HepG2 (cell line): ENCODE measurements around the gene SLC50A1. TPM values are rescaled to one million over a fixed set of nuclear protein-coding genes. Genes with fewer than 3 reads are reported as not detected.
A peak's percentile ranks its signal among the peaks of the same experiment; 100 is the strongest.

Experiments used
- CBX2 ChIP-seq, 2 experiments: fragments of 200-600 bp in 1 of 2; sonication (generic); formaldehyde crosslinking in 1 of 2; IDR thresholded peaks; 2 replicates each; pipeline versions ENCODE4 v1.7.0 to v1.8.1; 2018 to 2022; ENCODE audit warnings: low read depth in 2 of 2, low read length in 1 of 2, mild to moderate bottlenecking in 1 of 2, missing genetic modification reagents in 1 of 2
- ELF4 ChIP-seq: sonication (generic); formaldehyde crosslinking; IDR thresholded peaks from 2 replicates; pipeline ENCODE4 v1.5.0; 2020; ENCODE audit warnings: missing genetic modification reagents, mild to moderate bottlenecking, moderate library complexity, borderline replicate concordance
- KLF16 ChIP-seq, 2 experiments: sonication (generic) in 1 of 2; formaldehyde crosslinking in 1 of 2; IDR thresholded peaks; 2 replicates each; pipeline versions ENCODE4 v1.6.1 to v1.8.0; 2016 to 2023; ENCODE audit warnings: missing genetic modification reagents in 2 of 2, missing compliant biosample characterization in 1 of 2
- SIN3A ChIP-seq: IDR thresholded peaks from 2 replicates; pipeline ENCODE4 v1.6.1; 2011; ENCODE audit warnings: low read depth, mild to moderate bottlenecking, control low read depth, low read length, borderline replicate concordance
- SIX1 ChIP-seq: sonication (generic); formaldehyde crosslinking; IDR thresholded peaks from 2 replicates; pipeline ENCODE4 v1.4.0; 2020; ENCODE audit warnings: missing genetic modification reagents, borderline replicate concordance
- SOX6 ChIP-seq, 2 experiments: fragments of 450-650 bp in 1 of 2; sonication (generic) in 1 of 2; formaldehyde crosslinking in 1 of 2; IDR thresholded peaks; 2 replicates each; pipeline versions ENCODE4 v1.4.0 to v1.6.1; 2017 to 2020; ENCODE audit warnings: antibody characterized with exemption in 1 of 2, mild to moderate bottlenecking in 1 of 2, missing genetic modification reagents in 1 of 2
- ZKSCAN8 ChIP-seq: IDR thresholded peaks from 2 replicates; pipeline ENCODE4 v1.6.1; 2016; ENCODE audit warnings: borderline replicate concordance, missing genetic modification reagents, missing compliant biosample characterization
- ZNF205 ChIP-seq: IDR thresholded peaks from 2 replicates; pipeline ENCODE4 v1.6.1; 2018; ENCODE audit warnings: missing biosample characterization, missing genetic modification reagents
- ZNF44 ChIP-seq: sonication (generic); formaldehyde crosslinking; IDR thresholded peaks from 2 replicates; pipeline ENCODE4 v1.5.1; 2020; ENCODE audit warnings: mild to moderate bottlenecking, missing genetic modification reagents
- ZNF598 ChIP-seq: sonication (generic); formaldehyde crosslinking; IDR thresholded peaks from 2 replicates; pipeline ENCODE4 v1.5.1; 2020; ENCODE audit warnings: mild to moderate bottlenecking, missing genetic modification reagents, borderline replicate concordance
- ZNF776 ChIP-seq: sonication (generic); formaldehyde crosslinking; IDR thresholded peaks from 2 replicates; pipeline ENCODE4 v1.4.0; 2020; ENCODE audit warnings: mild to moderate bottlenecking, missing genetic modification reagents
- ZNF839 ChIP-seq: sonication (generic); formaldehyde crosslinking; IDR thresholded peaks from 2 replicates; pipeline ENCODE4 v1.4.0; 2020; ENCODE audit warnings: missing genetic modification reagents, mild to moderate bottlenecking, borderline replicate concordance
- ZSCAN9 ChIP-seq: IDR thresholded peaks from 2 replicates; pipeline ENCODE4 v1.6.1; 2016; ENCODE audit warnings: borderline replicate concordance
- polyA plus RNA-seq, 8 experiments: library from polyadenylated mRNA; depleted of rRNA in 3 of 8; stranded (reverse) in 7 of 8; unstranded in 1 of 8; fragments of >200 nt; fragmentation: Illumina TruSeq in 4 of 8; extraction: Trizol in 4 of 8; gene quantifications; 2 replicates each; pipeline versions ENCODE4 v1.2.1 to v1.2.3, GENCODE V29; 2011 to 2016; ENCODE audit warnings: low read depth in 4 of 8, missing spikeins in 1 of 8, mixed read lengths in 1 of 8; ENCODE audit not compliant: insufficient read depth in 1 of 8
- total RNA-seq, 5 experiments: library from RNA; depleted of rRNA; stranded (reverse); fragments of >200 nt; fragmentation: Illumina TruSeq; extraction: Trizol; gene quantifications; 2 replicates each; pipeline ENCODE4 v1.2.3, GENCODE V29; 2016; ENCODE audit warnings: low read depth in 1 of 5
- TF ChIP-seq, protein P1 (sequence below): sonication (generic); formaldehyde crosslinking; IDR thresholded peaks from 2 replicates; pipeline ENCODE4 v1.5.1; 2020; ENCODE audit warnings: mild to moderate bottlenecking, moderate library complexity, missing genetic modification reagents
- TF ChIP-seq, protein P2 (sequence below): sonication (generic); formaldehyde crosslinking; IDR thresholded peaks from 2 replicates; pipeline ENCODE4 v1.5.0; 2020; ENCODE audit warnings: mild to moderate bottlenecking, missing genetic modification reagents
- TF ChIP-seq, protein P3 (sequence below): IDR thresholded peaks from 2 replicates; pipeline ENCODE4 v1.6.1; 2018; ENCODE audit warnings: missing genetic modification reagents, mild to moderate bottlenecking, missing compliant biosample characterization
- TF ChIP-seq, protein P4 (sequence below): sonication (generic); formaldehyde crosslinking; IDR thresholded peaks from 2 replicates; pipeline ENCODE4 v1.9.0; 2022; ENCODE audit warnings: missing genetic modification reagents, mild to moderate bottlenecking, borderline replicate concordance
- TF ChIP-seq, protein P5 (sequence below): sonication (generic); formaldehyde crosslinking; IDR thresholded peaks from 2 replicates; pipeline ENCODE4 v1.8.1; 2023; ENCODE audit warnings: mild to moderate bottlenecking, missing genetic modification reagents

Gene SLC50A1
- total and polyA plus RNA-seq, 2 of the 13 experiments (the other 11 are each of a cell fraction or from before 2014, with no cell fraction given): 22.5 to 46.8 TPM

DNA sequence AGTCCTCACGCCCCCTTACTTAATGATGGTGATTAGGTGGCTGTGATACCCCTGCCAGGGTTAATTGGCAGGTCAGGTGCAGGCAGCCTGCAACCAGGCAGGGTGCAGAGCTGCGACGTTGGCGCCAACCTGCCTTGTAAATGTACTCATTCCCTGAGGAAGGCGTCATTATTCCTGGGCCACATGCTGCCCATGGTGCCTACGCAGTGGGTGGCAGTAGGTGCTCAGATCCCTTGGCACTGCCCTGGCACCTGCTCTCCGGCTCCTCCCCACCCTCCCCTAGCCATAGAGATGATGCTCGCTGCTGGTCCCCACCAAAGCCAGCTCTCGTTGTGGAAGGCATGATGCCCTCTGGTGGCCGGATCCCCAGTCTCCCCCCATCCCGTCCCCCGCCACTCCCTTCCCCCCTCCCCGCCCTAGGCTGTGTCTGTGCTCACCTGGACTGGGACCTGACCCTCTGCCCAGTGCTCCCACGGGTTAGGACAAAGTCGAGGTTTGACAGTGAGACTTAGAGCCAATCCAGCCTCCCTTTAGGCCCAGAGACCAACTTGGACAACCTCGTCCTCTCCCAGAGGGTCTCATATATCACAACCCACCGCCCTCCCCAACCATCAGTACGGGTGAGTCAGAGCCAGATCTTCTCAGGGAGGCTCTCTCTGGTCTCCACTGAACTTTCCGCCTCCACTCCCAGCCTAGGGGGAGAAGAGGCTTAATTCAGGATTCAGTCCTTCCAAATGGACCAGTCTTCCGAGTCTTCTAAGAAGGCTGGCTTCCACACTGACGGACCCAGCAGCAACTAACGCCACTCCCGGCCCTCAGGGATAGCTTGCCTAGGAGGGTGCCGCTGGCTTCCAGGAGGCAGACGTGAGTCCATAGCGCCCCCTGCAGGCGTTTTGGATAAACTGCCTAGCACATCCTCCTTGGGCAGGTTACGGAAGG is 31.8 kb downstream of the SLC50A1 start (continued):
- TF ChIP-seq, protein P1, sequence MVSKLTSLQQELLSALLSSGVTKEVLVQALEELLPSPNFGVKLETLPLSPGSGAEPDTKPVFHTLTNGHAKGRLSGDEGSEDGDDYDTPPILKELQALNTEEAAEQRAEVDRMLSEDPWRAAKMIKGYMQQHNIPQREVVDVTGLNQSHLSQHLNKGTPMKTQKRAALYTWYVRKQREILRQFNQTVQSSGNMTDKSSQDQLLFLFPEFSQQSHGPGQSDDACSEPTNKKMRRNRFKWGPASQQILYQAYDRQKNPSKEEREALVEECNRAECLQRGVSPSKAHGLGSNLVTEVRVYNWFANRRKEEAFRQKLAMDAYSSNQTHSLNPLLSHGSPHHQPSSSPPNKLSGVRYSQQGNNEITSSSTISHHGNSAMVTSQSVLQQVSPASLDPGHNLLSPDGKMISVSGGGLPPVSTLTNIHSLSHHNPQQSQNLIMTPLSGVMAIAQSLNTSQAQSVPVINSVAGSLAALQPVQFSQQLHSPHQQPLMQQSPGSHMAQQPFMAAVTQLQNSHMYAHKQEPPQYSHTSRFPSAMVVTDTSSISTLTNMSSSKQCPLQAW: peak; percentile 84
- TF ChIP-seq ZSCAN9 (CRISPR knock-in tag) (0 out of 2 replicates have a peak, but pooled peaks have one; percentile 31), ZNF205 (CRISPR knock-in tag) (no peak), ELF4 (CRISPR knock-in tag) (no peak), SIX1 (CRISPR knock-in tag) (no peak), ZNF598 (CRISPR knock-in tag) (no peak), ZNF44 (CRISPR knock-in tag) (no peak), SOX6 (IDR thresholded peaks at IDR 0.05) (no peak), SOX6 (CRISPR knock-in tag; IDR thresholded peaks at IDR 0.05) (peak; percentile 59), KLF16 (CRISPR knock-in tag; IDR thresholded peaks at IDR 0.05) (no peak), CBX2 (IDR thresholded peaks at IDR 0.05; ENCODE audit: low read depth, low read length) (no peak), CBX2 (CRISPR knock-in tag; IDR thresholded peaks at IDR 0.05; ENCODE audit: low read depth) (no peak), ZNF839 (no peak), ZNF776 (peak; percentile 44; the same call in 1 of the 2 replicates), SIN3A (peak; percentile 50; the same call in 1 of the 2 replicates), ZKSCAN8 (no peak)
- TF ChIP-seq, protein P2, sequence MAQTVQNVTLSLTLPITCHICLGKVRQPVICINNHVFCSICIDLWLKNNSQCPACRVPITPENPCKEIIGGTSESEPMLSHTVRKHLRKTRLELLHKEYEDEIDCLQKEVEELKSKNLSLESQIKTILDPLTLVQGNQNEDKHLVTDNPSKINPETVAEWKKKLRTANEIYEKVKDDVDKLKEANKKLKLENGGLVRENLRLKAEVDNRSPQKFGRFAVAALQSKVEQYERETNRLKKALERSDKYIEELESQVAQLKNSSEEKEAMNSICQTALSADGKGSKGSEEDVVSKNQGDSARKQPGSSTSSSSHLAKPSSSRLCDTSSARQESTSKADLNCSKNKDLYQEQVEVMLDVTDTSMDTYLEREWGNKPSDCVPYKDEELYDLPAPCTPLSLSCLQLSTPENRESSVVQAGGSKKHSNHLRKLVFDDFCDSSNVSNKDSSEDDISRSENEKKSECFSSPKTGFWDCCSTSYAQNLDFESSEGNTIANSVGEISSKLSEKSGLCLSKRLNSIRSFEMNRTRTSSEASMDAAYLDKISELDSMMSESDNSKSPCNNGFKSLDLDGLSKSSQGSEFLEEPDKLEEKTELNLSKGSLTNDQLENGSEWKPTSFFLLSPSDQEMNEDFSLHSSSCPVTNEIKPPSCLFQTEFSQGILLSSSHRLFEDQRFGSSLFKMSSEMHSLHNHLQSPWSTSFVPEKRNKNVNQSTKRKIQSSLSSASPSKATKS (CRISPR knock-in tag): no peak
- TF ChIP-seq, protein P3, sequence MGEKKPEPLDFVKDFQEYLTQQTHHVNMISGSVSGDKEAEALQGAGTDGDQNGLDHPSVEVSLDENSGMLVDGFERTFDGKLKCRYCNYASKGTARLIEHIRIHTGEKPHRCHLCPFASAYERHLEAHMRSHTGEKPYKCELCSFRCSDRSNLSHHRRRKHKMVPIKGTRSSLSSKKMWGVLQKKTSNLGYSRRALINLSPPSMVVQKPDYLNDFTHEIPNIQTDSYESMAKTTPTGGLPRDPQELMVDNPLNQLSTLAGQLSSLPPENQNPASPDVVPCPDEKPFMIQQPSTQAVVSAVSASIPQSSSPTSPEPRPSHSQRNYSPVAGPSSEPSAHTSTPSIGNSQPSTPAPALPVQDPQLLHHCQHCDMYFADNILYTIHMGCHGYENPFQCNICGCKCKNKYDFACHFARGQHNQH (CRISPR knock-in tag): peak; percentile 41; the same call in 1 of the 2 replicates
- TF ChIP-seq, protein P4, sequence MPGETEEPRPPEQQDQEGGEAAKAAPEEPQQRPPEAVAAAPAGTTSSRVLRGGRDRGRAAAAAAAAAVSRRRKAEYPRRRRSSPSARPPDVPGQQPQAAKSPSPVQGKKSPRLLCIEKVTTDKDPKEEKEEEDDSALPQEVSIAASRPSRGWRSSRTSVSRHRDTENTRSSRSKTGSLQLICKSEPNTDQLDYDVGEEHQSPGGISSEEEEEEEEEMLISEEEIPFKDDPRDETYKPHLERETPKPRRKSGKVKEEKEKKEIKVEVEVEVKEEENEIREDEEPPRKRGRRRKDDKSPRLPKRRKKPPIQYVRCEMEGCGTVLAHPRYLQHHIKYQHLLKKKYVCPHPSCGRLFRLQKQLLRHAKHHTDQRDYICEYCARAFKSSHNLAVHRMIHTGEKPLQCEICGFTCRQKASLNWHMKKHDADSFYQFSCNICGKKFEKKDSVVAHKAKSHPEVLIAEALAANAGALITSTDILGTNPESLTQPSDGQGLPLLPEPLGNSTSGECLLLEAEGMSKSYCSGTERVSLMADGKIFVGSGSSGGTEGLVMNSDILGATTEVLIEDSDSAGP: peak; percentile 51; the same call in 1 of the 2 replicates
- TF ChIP-seq, protein P5, sequence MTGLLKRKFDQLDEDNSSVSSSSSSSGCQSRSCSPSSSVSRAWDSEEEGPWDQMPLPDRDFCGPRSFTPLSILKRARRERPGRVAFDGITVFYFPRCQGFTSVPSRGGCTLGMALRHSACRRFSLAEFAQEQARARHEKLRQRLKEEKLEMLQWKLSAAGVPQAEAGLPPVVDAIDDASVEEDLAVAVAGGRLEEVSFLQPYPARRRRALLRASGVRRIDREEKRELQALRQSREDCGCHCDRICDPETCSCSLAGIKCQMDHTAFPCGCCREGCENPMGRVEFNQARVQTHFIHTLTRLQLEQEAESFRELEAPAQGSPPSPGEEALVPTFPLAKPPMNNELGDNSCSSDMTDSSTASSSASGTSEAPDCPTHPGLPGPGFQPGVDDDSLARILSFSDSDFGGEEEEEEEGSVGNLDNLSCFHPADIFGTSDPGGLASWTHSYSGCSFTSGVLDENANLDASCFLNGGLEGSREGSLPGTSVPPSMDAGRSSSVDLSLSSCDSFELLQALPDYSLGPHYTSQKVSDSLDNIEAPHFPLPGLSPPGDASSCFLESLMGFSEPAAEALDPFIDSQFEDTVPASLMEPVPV (CRISPR knock-in tag): no peak
